Esophagus squamous epithelium (tissue), 4 donors: Measurements from ENCODE around the gene CDHR2.

Experiments used
- CTCF ChIP-seq, 6 experiments: fragments of 450-650 bp in 4 of 6; fragments of 200-600 bp in 2 of 6; sonication (generic) in 2 of 6; IDR thresholded peaks; one replicate each; pipeline ENCODE4 v1.5.1; 2016 to 2019; ENCODE audit warnings: antibody characterized with exemption in 6 of 6, mild to moderate bottlenecking in 4 of 6, moderate library complexity in 4 of 6
- POLR2A ChIP-seq, 4 donors: fragments of 450-650 bp; IDR thresholded peaks; one replicate each; pipeline ENCODE4 v1.6.1; 2017; ENCODE audit warnings: antibody characterized with exemption in 4 of 4, mild to moderate bottlenecking in 4 of 4, moderate library complexity in 3 of 4

GRCh38 chr5:176639981-176640380 lies 90.8 kb downstream of the CDHR2 start:
- no peak for TF ChIP-seq CTCF (IDR thresholded peaks at IDR 0.05)
- TF ChIP-seq POLR2A (IDR thresholded peaks at IDR 0.05): no peak
